ENCODE measurements around the gene VOPP1.
"Not testable (repeated sequence)": the region's sequence is repeated elsewhere in the genome, so short reads cannot be mapped to it uniquely, and the experiment has no call there.

Gene VOPP1

GRCh38 chr7:55572378-55573233 is at the start of gene VOPP1:
Gene VOPP1 (minus strand): TSS chr7:55572502. CDS start chr7:55572324, 178 bp downstream.
- DNase-seq (ENCODE audit: low spot score): peak; percentile 93
- in situ Hi-C loops (cut with MboI; ENCODE audit: low pct_unique_long_range_greater_than_20kb, low sequenced_read_pairs, unreplicated experiment): no loop called here
- peak; percentile 19 for TF ChIP-seq CTCF (IDR thresholded peaks at IDR 0.05; ENCODE audit: extremely low read depth, insufficient read depth, missing control alignments)

- DNase-seq (ENCODE audit: low spot score): no peak
- in situ Hi-C loops (cut with MboI; ENCODE audit: low pct_unique_long_range_greater_than_20kb, low sequenced_read_pairs, unreplicated experiment): no loop called here
- TF ChIP-seq CTCF (IDR thresholded peaks at IDR 0.05; ENCODE audit: extremely low read depth, insufficient read depth, missing control alignments): no peak
Observed at GRCh38 chr7:55618913-55619312, 46.6 kb upstream of the VOPP1 start.

- in situ Hi-C loops (cut with MboI; ENCODE audit: low pct_unique_long_range_greater_than_20kb, low sequenced_read_pairs, unreplicated experiment); DNase-seq (ENCODE audit: low spot score): not testable (repeated sequence)
Observed at GRCh38 chr7:55614365-55615064, 42.2 kb upstream of the VOPP1 start.

GRCh38 chr7:55609726-55610125 is 37.4 kb upstream of the VOPP1 start:
- in situ Hi-C loops (cut with MboI; ENCODE audit: low pct_unique_long_range_greater_than_20kb, low sequenced_read_pairs, unreplicated experiment); DNase-seq (ENCODE audit: low spot score): not testable (repeated sequence)

GRCh38 chr7:55605661-55606060 is 33.4 kb upstream of the VOPP1 start:
- in situ Hi-C loops (cut with MboI; ENCODE audit: low pct_unique_long_range_greater_than_20kb, low sequenced_read_pairs, unreplicated experiment); DNase-seq (ENCODE audit: low spot score): not testable (repeated sequence)

- peak; percentile 54 for TF ChIP-seq CTCF (IDR thresholded peaks at IDR 0.05; ENCODE audit: extremely low read depth, insufficient read depth, missing control alignments)
- in situ Hi-C loops (cut with MboI; ENCODE audit: low pct_unique_long_range_greater_than_20kb, low sequenced_read_pairs, unreplicated experiment): loop anchor here (25.0 kb wide), 1 partner anchor 311 kb away; no protein-coding TSS in a partner anchor
- not testable (repeated sequence) for DNase-seq (ENCODE audit: low spot score)
Observed at GRCh38 chr7:55597944-55598499, 25.7 kb upstream of the VOPP1 start.

GRCh38 chr7:55597214-55597739 is 25.0 kb upstream of the VOPP1 start:
- DNase-seq (ENCODE audit: low spot score): not testable (repeated sequence)
- in situ Hi-C loops (cut with MboI; ENCODE audit: low pct_unique_long_range_greater_than_20kb, low sequenced_read_pairs, unreplicated experiment): loop anchor here (25.0 kb wide), 1 partner anchor 310 kb away; no protein-coding TSS in a partner anchor

- in situ Hi-C loops (cut with MboI; ENCODE audit: low pct_unique_long_range_greater_than_20kb, low sequenced_read_pairs, unreplicated experiment): loop anchor here (25.0 kb wide), 1 partner anchor 308 kb away; no protein-coding TSS in a partner anchor
- no peak for DNase-seq (ENCODE audit: low spot score)
- TF ChIP-seq CTCF (IDR thresholded peaks at IDR 0.05; ENCODE audit: extremely low read depth, insufficient read depth, missing control alignments): no peak
Observed at GRCh38 chr7:55595511-55595910, 23.2 kb upstream of the VOPP1 start.
